Non-pigmented ciliary epithelial cell (primary cell): Measurements from ENCODE around the gene NPAS3.

Experiments used
- DNase-seq: peaks from one replicate; pipeline ENCODE4 v3.0.0-alpha.2; 2010; ENCODE audit warnings: low read depth

Gene NPAS3

DNA sequence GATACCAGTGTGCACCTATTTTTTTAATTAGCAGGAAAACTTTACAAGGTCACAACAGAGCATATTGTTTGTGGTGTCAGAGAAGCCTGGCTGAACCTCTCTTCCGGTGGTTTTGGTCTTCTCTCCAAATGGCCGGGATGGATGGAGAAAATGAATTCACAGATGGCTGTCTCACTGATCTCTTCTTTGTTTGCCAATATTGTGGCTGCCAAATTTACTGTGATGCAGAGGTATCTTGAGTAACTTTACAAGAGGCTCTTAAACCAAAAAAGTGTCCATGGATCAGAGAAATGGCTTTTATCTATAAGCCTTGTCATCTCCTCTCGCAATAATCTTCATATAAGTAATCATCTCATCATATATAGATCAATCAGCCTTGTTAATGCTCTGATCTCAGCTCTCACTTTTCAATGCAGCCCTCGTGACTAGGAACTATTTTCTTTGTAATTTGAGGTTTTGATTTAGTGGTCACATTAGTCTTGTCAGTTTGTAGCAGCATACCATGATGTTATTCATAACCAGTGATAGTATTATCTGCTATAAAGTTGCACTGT is 704.1 kb downstream of the NPAS3 start:
- DNase-seq: no peak

DNA sequence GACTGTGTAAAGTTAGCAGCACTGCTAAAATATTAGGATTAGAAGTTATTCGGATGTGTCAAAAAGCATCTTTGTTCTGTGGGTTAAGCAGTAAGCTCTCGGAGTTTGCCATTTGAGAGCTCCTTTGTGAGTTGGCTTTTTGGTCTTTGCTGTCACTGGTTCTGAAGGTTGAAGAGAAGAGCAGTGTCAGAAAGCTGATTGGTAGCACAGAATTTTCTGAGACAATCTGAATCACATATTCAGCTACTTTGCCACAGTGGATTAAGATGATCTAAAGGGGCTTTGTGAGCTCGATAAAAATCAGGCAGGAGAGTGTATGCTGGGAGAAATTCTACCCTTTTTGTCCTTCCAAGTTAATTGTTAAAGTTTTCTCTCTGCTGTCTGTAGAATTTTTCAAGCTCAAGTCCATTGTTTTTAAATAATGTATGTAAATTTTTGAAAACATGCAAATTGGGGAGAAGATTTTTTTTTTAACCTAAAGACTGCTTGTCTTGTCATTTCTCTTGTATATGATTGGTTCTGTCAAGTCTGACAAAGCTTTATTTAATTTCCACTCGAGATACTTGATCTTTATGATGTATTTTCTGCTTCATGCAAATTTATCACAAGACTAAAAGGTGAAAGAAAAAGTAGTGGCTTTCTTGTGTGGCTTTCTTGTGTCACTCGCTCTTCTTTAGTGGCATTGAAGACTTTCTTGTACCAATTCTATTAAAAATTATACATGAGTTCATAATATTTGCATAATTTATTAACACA is 704.9 kb downstream of the NPAS3 start:
- DNase-seq: no peak

DNA sequence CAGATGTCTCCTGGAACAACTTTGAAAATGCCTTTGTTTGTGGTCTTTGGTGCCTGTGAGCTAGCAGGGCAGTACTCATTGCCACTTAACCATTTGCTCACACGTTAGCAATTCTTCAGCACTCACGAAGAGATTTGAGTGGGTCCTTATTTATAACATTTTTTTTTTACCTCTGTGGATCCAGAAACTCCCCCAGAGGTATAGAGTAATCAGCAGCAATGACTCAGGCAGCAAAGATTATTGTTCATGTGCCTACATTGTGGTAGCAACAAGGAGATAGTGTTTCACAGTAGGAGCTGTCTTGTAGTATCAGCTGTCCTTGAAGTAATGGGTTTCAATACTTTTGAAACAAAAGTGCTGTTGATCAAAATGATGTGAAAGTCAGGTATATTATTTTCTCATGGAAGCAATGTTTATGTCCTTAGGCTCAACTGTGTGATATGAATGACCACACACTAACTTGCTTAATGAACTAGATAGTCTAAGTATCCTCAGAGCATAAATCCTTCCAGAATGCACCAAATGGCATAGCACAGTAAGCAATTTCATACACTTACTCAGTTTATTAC is 708.1 kb downstream of the NPAS3 start:
- peak; percentile 62 for DNase-seq

DNA sequence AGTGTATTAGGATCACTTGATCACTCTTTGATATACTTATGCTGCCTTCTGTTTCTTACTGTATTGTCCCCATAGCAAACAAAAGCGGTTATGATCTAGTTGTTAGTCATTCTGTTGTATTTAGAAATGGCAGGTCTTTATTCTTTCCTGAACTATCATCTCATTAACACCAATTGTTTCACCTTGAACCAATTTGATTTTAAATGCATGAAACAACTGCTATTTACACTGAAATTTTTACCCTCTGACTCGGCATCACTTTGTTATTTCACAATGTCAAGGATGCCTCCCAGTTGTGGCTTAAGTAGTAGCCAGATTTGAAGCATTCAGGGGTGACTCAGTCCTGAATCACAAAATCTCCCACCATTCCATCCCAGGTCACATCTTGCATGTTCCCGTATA is 708.7 kb downstream of the NPAS3 start:
- peak; percentile 98 for DNase-seq

DNA sequence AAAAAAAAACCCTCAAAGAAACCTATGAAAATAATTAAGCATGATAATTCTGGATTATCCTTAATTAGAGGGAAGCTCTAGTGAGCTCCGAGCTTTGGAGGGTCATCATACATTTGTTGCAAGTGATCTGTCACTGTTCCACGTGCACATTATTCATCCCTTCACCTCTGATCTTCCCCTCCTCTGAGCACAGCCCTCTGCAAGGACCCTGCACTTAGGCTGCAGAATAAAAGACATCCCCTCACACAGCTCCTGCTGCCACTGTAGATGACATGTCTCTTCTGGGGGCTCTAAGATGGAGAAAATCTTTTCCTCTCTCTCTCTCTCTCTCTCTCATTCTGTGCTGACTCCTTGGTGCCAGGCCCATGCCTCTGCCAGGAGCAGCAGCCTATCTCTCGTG is 711.8 kb downstream of the NPAS3 start:
- no peak for DNase-seq

DNA sequence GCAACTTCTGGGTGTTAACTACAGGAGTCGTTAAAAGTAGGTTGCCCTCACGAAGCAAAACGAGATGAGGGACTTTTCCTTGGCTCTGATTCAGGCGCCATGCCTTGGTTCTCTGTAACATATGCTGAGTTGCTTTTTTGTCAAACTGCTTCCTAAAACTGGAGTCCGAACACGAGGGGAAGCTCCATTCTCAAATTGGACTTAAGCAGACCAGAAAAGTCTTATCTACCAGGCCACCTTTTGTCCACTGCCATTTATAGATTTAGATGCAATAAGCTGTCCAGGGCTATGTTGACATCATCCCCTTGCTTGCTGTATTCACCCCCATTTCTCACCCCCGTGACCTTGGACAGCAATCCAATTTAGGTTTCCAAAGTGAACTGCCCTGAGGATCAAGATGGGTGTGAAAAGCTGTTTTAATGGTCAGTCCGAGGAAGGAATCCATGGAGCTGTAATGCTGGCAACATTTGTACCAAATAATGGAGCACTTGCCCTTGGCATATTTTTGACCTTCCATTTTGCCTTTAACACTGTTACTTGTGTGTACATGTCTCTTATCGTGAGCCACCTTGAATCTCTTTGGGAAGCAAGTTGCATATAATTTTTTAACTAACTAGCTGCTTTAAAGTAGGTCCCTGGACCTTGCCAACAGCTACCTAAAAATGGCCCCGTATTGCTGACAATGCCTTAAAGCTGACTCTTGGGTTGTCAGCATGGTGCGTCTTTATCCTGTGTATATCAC is 714.1 kb downstream of the NPAS3 start:
- no peak for DNase-seq

DNA sequence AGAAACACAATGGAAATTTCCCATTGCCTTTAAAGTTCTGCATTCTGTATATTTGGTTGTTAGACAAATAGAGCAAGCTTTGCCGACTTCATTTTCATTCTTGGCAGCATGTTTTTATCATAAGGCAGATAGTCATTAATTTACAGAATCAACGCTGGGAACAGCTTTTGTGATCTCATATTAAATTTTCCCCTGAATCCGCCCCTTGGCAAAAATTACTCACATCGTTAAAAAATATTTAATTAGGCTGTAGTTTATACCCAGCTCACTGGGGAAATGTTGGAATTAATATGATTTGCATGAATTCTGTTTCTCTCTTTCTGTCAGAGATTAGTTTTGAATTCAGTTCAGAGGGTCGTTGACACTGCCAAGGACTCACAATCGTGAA is 714.6 kb downstream of the NPAS3 start:
- DNase-seq: no peak

DNA sequence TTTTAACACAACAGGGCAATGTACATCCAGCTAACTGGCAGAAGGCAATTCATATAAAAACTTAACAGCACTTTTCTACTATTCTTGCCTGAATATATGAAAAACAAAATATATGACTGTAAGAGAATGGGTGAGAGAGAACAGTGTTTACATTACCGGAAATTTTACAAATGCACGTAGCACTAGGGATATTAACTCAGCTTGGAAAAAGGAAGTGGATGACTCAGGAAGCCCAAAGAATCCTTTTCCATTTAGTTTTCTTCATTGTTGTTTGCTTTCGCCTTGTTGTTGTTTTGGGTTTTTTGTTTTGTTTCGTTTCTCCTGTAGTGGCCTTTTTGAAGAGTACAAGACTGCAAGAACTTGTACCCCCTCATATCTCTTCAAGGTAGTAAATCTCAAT is 716.7 kb downstream of the NPAS3 start:
- no peak for DNase-seq

DNA sequence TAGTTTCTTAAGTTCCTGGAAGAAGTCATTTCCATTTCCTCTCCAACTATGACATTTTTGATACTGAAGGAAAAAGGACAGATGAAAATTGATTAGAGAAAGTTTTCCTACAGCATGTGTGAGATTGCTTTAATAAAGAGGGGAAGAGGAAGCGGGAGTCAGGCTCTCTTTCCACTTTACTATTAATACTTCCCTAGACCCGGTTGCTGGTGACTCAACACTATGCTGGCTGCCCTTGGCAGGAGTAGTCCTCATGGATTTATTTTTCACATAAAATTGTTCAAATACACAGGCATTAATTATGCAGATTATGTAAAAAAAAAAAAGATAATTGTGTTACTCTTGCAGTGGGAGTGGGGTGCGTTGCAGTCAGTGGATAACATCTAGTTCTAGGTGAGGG is 718.8 kb downstream of the NPAS3 start:
- no peak for DNase-seq

DNA sequence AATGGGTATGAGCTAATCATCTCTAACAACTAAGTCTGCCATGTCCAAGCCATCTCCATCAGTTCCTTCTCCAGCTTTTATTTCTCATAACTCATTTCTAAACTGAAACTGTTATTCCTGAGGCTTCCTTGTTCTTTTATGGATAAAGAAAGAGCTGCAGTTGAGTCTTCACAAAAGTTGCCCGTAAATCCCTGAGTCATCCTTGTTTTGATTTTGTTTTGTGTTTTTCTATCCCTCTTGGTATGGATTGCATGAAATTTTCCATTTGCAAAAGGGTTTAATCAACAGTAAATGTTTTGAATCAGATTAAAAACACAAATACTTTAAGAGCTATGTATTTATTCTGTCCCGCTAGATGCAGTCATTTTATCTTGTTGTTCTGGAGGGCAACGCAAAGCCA is 721.6 kb downstream of the NPAS3 start:
- DNase-seq: no peak

DNA sequence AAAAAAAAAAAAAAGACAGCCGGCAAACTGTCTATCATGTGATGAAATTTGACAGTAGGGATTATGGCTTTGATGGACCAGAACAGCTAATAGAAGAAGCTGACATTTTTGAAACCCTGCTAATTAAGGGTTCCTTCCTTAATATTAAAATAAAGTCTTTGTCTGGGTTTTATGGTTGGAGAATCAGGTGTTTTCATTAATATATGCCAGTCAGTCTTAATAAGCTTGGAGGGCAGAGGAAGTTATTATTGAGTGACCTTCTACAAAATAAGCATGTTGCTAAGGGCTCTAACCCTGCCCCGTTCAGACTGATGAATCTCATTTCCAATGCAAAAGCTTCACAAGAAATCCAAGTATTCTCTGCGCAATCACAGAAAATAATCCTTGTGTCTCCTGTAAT is 722.4 kb downstream of the NPAS3 start:
- no peak for DNase-seq

DNA sequence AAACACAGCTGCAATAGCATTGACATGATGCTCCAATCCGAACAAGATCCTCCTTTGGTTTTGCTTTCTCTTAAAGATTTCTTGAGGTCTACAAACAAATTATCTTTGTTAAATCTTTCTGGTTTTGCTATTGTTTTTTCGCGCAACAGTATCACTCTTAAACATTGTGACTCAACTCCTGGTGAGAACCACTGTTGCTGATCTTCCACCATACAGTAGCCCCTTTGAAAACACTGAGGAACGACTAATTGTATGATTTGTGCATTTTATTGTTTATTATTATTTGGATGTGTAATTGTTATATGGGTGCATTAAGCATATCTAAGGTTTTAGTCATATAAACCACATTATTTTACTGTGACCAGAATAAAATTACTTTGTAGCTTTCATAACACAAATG is 729.4 kb downstream of the NPAS3 start:
- DNase-seq: no peak

DNA sequence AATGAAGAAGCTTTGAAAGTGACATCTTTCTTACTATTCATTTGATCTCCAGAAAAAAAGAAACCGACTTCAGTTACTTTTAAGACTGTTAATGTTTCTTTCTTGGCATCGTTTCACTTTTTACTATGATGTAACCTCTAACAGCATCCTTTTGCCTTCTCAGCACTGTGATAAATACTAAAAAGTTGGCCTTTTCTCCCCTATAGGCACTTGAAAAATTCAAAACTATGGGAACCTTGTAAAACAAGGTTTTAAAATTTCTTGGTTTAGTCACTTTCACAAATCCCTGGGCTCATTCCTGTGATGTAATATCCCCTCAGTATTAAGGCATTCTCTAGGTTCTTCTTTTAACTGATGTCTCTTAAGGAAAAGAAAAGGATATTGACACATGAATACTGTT is 730.4 kb downstream of the NPAS3 start:
- no peak for DNase-seq

DNA sequence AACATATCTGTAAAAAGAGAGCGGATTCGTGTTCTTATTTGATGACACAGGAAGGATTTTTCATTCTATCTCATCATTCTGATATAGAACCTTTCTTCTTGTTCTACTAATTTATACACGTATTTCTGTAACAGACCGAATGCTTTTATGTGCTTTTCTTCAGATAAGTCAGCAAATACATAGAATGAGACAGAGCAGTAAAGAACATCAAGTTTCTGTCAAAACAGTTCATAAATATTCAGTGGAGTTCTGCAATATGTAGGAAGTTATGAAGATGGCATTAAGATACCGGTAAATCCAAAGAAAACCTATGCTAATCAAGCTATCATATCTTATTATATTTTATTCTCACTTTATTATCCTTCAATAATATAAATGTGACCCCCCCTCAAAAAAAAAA is 731.6 kb downstream of the NPAS3 start:
- no peak for DNase-seq

DNA sequence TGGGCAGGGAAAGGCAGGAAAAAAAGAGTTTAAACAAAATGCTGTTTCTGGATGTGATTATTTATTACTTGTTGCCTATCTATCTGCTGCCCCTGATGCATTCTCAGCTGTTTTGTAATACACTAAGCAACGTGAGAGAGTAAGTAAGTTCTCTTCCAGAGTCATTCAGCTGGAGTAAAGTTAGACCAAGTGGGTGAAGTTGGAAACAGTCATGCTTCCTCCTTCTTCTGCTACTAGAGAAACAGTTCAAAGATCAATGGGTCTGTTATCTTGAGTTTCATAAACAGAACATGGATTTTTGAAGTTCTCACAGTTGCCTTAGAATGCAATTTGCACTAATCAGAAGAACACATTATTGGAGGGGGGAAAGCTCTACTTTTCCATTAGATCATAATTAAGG is 732.9 kb downstream of the NPAS3 start:
- DNase-seq: no peak

DNA sequence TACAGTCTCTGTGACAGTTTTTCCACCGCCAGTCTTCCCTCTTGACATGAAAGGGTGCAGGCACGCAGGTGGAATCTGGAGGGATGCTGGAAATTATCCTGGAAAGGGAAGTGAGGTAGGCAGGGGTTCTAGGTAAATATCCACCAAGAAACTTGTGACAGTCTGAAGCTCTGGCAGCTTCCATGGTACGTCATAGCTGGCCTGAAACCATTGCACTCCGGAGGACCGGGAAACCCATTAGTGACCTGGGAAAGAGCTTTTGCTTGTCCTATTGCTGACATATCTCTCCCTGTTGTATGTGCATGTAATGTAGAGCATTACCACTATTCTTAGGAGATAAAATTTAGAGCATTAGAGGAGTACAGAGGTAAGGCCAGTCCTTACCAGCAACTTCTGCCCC is 736.2 kb downstream of the NPAS3 start:
- no peak for DNase-seq

DNA sequence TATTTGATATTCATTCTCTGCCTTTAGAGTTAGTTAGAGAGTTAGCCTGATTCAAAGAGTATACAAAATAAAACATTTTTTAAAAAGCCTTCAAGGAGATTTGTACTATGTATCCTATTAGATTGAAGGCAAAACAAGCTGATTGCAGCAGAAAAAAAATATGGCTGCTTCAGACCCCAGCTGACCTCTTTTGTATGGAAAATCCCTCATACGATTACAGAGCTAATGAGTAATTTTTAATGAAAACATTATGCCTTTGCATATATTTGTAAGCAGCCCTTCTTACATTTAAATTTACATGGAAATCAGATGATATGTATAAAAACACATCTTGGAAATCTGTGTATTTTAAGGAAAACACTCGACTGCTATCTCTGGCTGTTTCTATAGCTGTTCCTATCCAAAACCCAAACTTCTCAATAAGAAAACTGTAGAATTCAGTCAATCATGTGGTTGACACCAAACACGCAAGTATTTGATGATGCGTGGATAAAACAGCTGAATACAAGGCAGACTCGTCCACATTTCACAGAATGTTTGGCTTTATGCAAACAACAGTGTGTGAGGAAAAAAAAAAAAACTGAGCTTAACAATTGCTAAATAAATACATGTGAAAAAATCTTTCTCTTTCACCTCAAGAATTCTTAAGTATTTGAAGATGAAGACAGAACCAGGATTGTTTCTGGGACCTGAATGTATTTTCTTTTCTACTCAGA is 736.9 kb downstream of the NPAS3 start:
- no peak for DNase-seq

DNA sequence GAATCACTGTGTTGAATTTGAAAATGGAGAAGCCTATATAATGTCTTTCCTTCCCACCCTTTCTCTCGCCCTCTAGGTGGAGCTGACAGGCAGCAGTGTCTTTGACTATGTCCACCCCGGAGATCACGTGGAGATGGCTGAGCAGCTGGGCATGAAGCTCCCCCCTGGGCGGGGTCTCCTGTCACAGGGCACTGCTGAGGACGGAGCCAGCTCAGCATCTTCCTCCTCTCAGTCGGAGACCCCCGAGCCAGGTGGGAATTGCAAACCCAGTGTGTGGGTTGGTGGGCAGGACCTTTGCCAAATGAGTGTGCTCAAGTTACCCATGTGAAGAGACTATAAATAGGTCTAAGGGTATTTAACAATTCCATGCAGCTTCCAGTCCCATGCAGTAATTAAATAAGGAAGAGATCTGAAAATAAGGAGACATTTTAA is 737.5 kb downstream of the NPAS3 start:
- no peak for DNase-seq

DNA sequence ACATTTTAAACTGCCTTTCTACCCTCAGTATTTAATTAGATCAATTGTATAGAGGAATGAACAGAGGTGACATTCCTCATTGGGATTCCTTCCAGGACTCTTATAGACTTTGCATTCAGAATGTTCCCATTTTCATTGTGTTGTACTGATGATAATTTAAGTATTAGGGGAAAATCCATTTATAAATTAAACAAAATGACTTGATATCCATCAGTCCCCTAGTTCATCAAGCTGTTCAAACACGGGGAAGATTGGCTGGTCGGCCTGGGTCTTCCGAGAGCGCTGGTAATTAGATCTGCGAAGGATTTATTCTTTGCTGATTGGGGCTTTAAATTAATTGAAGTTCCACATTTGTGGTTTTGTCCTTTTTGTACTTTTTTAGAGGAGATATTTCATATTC is 738.2 kb downstream of the NPAS3 start:
- DNase-seq: no peak

DNA sequence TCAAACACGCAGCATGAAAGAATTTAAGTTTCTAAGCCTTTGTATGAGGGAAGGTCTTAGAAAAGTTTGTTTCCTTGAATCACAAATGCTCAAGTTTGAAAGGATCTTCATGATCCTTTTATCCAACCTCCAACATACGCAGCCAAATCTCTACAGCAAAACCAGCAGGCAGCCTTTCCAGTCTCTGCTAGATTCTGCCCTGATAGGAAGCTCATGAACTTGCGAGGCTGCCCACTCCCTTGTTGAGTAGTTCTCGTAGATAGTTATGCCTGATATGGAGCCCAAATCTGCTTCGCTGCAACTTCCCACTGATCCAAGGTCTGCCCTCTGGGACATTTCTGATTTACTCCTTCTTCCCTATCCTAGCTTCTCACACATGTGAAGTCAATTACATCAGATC is 739.3 kb downstream of the NPAS3 start:
- DNase-seq: no peak

DNA sequence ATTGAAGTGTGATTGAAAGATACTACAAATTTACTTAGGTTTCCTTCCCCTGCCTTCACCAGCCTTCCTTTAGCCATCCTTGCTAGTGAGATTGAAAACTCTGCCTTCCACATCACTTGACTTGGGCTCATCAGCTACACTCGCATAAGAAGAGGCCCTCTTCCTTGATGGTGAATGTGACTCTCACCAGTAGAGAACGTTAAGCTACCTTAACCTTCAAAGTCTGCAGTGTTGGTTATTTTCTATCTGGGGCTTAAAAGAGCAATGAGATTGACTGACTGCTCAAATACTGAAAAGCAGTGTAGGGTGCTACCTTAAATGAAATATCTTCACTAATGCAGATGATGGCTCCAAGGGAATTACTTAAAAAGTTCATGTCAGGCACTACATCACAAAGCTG is 740.3 kb downstream of the NPAS3 start:
- DNase-seq: no peak

DNA sequence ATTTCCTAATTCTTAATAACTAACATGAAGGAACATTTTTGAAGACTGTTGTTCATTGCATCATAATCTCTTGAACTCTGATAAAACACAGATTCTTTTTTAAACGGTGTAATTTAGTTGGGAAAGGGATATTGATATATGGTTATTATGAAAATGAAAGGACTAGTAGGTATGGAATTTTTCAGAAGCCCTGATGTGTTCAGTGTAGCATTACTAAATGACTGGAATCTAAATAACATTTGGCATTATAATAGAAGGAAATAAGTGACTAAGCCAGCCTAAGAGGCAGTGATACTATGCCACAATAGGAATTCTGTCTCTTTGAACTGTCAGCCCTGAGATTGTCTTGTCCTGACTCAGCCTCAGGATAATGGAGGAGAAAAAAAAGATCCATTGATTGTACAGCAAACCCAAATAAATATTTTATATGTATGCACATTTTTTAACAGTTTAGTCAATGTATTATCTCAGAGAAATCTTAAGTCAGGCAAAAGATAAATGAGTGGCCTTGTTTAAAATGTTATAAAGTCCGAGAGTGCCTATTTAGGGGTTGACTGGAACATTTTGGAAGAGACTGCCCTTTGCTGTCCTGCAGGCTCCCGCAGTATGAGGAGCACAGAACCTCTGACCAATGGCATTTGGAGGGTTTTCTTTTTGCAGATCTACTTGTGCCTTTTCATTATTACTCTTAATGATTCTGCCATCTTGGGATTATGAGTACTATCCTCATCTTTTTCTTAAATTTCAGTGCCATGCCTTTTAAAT is 741.0 kb downstream of the NPAS3 start:
- peak; percentile 60 for DNase-seq
